Karpas-422 (cell line): ENCODE results near the gene FAM240B. TPM values are rescaled to one million over a fixed set of nuclear protein-coding genes. Genes with fewer than 3 reads are reported as not detected.

Experiments
- DNase-seq: peaks from one replicate; pipeline ENCODE4 v3.0.0-alpha.2; 2015
- H2AFZ ChIP-seq: fragments of 200-600 bp; sonication (generic); 2 replicates; pipeline ENCODE4 v1.6.1; 2014; ENCODE audit warnings: antibody characterized with exemption, low read length, mixed read lengths
- H3K27ac ChIP-seq: fragments of 200-600 bp; sonication (generic); 2 replicates; pipeline ENCODE4 v1.5.1; 2014; ENCODE audit warnings: mild to moderate bottlenecking, low read length, moderate library complexity
- H3K27me3 ChIP-seq: fragments of 200-600 bp; sonication (generic); 2 replicates; pipeline ENCODE4 v1.6.1; 2014; ENCODE audit warnings: low read length, mixed read lengths
- H3K36me3 ChIP-seq: fragments of 200-600 bp; sonication (generic); 2 replicates; pipeline ENCODE4 v1.6.1; 2014; ENCODE audit warnings: low read length, mixed read lengths; ENCODE audit not compliant: insufficient read depth
- H3K4me1 ChIP-seq: fragments of 200-600 bp; sonication (generic); 2 replicates; pipeline ENCODE4 v1.6.1; 2014; ENCODE audit warnings: mild to moderate bottlenecking, low read length, mixed read lengths
- H3K4me2 ChIP-seq: fragments of 200-600 bp; sonication (generic); 2 replicates; pipeline ENCODE4 v1.6.1; 2014; ENCODE audit warnings: low read length, low read depth, mild to moderate bottlenecking; ENCODE audit not compliant: poor library complexity, severe bottlenecking
- H3K4me3 ChIP-seq: fragments of 200-600 bp; sonication (generic); 2 replicates; pipeline ENCODE4 v1.5.1; 2014; ENCODE audit warnings: mild to moderate bottlenecking, antibody characterized with exemption, low read length, mixed read lengths
- H3K79me2 ChIP-seq: fragments of 200-600 bp; sonication (generic); 2 replicates; pipeline ENCODE4 v1.6.1; 2014; ENCODE audit warnings: mild to moderate bottlenecking, low read length, mixed read lengths
- H3K9ac ChIP-seq: fragments of 200-600 bp; sonication (generic); 2 replicates; pipeline ENCODE4 v1.6.0; 2014; ENCODE audit warnings: low read length
- H3K9me2 ChIP-seq: fragments of 200-600 bp; sonication (generic), shearing (Covaris generic); replicated peaks from 2 replicates; pipeline ENCODE4 v1.6.0; 2014; ENCODE audit warnings: mild to moderate bottlenecking, low read length, moderate library complexity; ENCODE audit not compliant: insufficient read depth
- H3K9me3 ChIP-seq: fragments of 300-700, 200-600 bp; sonication (generic); 2 replicates; pipeline ENCODE4 v1.6.1; 2014; ENCODE audit warnings: low read length, mixed read lengths
- H4K20me1 ChIP-seq: fragments of 200-600 bp; sonication (generic); 2 replicates; pipeline ENCODE4 v1.6.1; 2014; ENCODE audit warnings: mild to moderate bottlenecking, antibody characterized with exemption, low read length, low read depth; ENCODE audit not compliant: insufficient read depth
- total RNA-seq: library from RNA; depleted of rRNA; stranded (reverse); fragments of >200 nt; shearing (Covaris generic); gene quantifications from 2 replicates; pipeline ENCODE4 v1.2.3, GENCODE V29; 2014; ENCODE audit warnings: low replicate concordance

The FAM240B gene
- total RNA-seq, 1 experiment from 2014 or later = not detected

GRCh38 chr9:38697776-38698300 lies 22.1 kb downstream of the FAM240B start:
- no peaks in the 10 kb centered on the region for H3K27me3 ChIP-seq
- DNase-seq = no peak
- H3K27ac ChIP-seq = no peak overlapping the region
- H4K20me1 ChIP-seq = no peaks in the 10 kb centered on the region
- no peak overlapping the region for H3K4me3 ChIP-seq
- no peaks in the 10 kb centered on the region for H3K79me2 ChIP-seq
- H3K9me3 ChIP-seq = no peaks in the 10 kb centered on the region
- no peaks in the 10 kb centered on the region for H3K9me2 ChIP-seq
- H3K4me2 ChIP-seq = no peak overlapping the region
- no peak overlapping the region for H3K9ac ChIP-seq
- no peaks in the 10 kb centered on the region for H3K36me3 ChIP-seq
- no peak overlapping the region for H2AFZ ChIP-seq
- H3K4me1 ChIP-seq = no peaks in the 10 kb centered on the region

- DNase-seq = no peak
- H2AFZ ChIP-seq = no peak overlapping the region
- H3K9me2 ChIP-seq = no peaks in the 10 kb centered on the region
- no peaks in the 10 kb centered on the region for H4K20me1 ChIP-seq
- H3K27me3 ChIP-seq = no peaks in the 10 kb centered on the region
- H3K27ac ChIP-seq = no peak overlapping the region
- no peaks in the 10 kb centered on the region for H3K79me2 ChIP-seq
- no peaks in the 10 kb centered on the region for H3K36me3 ChIP-seq
- H3K4me2 ChIP-seq = no peak overlapping the region
- H3K9me3 ChIP-seq = no peaks in the 10 kb centered on the region
- no peak overlapping the region for H3K4me3 ChIP-seq
- H3K4me1 ChIP-seq = no peaks in the 10 kb centered on the region
- H3K9ac ChIP-seq = no peak overlapping the region
Observed at GRCh38 chr9:38696999-38697398, 22.9 kb downstream of the FAM240B start.

GRCh38 chr9:38694676-38695075 lies 25.3 kb downstream of the FAM240B start:
- Histone ChIP-seq H3K9me2 (no peaks in the 10 kb centered on the region), H3K4me3 (no peak overlapping the region), H4K20me1 (no peaks in the 10 kb centered on the region), H2AFZ (no peak overlapping the region), H3K36me3 (no peaks in the 10 kb centered on the region), H3K9me3 (no peaks in the 10 kb centered on the region), H3K4me2 (no peak overlapping the region), H3K9ac (no peak overlapping the region), H3K27ac (no peak overlapping the region), H3K27me3 (no peaks in the 10 kb centered on the region), H3K79me2 (no peaks in the 10 kb centered on the region), H3K4me1 (no peaks in the 10 kb centered on the region)
- no peak for DNase-seq

GRCh38 chr9:38692707-38693106 lies 27.2 kb downstream of the FAM240B start:
- no peaks in the 10 kb centered on the region for H3K79me2 ChIP-seq
- H3K4me2 ChIP-seq = no peak overlapping the region
- no peaks in the 10 kb centered on the region for H3K4me1 ChIP-seq
- H3K9me2 ChIP-seq = no peaks in the 10 kb centered on the region
- H2AFZ ChIP-seq = no peak overlapping the region
- no peak overlapping the region for H3K4me3 ChIP-seq
- no peaks in the 10 kb centered on the region for H3K9me3 ChIP-seq
- no peak overlapping the region for H3K9ac ChIP-seq
- H4K20me1 ChIP-seq = no peaks in the 10 kb centered on the region
- H3K36me3 ChIP-seq = no peaks in the 10 kb centered on the region
- no peak for DNase-seq
- no peaks in the 10 kb centered on the region for H3K27me3 ChIP-seq
- no peak overlapping the region for H3K27ac ChIP-seq

GRCh38 chr9:38690574-38690973 lies 29.4 kb downstream of the FAM240B start:
- no peaks in the 10 kb centered on the region for H3K9me3 ChIP-seq
- H2AFZ ChIP-seq = no peak overlapping the region
- no peak overlapping the region for H3K27ac ChIP-seq
- no peak overlapping the region for H3K4me3 ChIP-seq
- no peaks in the 10 kb centered on the region for H3K4me1 ChIP-seq
- H3K27me3 ChIP-seq = no peaks in the 10 kb centered on the region
- H3K79me2 ChIP-seq = no peaks in the 10 kb centered on the region
- H4K20me1 ChIP-seq = no peaks in the 10 kb centered on the region
- no peak for DNase-seq
- no peaks in the 10 kb centered on the region for H3K9me2 ChIP-seq
- H3K36me3 ChIP-seq = no peaks in the 10 kb centered on the region
- H3K4me2 ChIP-seq = no peak overlapping the region
- H3K9ac ChIP-seq = no peak overlapping the region

GRCh38 chr9:38689678-38690077 lies 30.3 kb downstream of the FAM240B start:
- Histone ChIP-seq H2AFZ (no peak overlapping the region), H3K27ac (no peak overlapping the region), H3K36me3 (no peaks in the 10 kb centered on the region), H3K4me1 (no peaks in the 10 kb centered on the region), H3K4me2 (no peak overlapping the region), H3K4me3 (no peak overlapping the region), H3K9ac (no peak overlapping the region), H3K9me2 (no peaks in the 10 kb centered on the region), H4K20me1 (no peaks in the 10 kb centered on the region), H3K27me3 (no peaks in the 10 kb centered on the region), H3K79me2 (no peaks in the 10 kb centered on the region), H3K9me3 (no peaks in the 10 kb centered on the region)
- no peak for DNase-seq

GRCh38 chr9:38687992-38688391 lies 31.9 kb downstream of the FAM240B start:
- no peak for DNase-seq
- no peaks in the 10 kb centered on the region for H3K79me2 ChIP-seq
- no peaks in the 10 kb centered on the region for H3K4me1 ChIP-seq
- H3K4me3 ChIP-seq = no peak overlapping the region
- no peak overlapping the region for H3K27ac ChIP-seq
- H2AFZ ChIP-seq = no peak overlapping the region
- H3K9me2 ChIP-seq = no peaks in the 10 kb centered on the region
- H3K4me2 ChIP-seq = no peak overlapping the region
- no peaks in the 10 kb centered on the region for H3K27me3 ChIP-seq
- no peaks in the 10 kb centered on the region for H3K36me3 ChIP-seq
- no peak overlapping the region for H3K9ac ChIP-seq
- H4K20me1 ChIP-seq = no peaks in the 10 kb centered on the region
- no peaks in the 10 kb centered on the region for H3K9me3 ChIP-seq

- Histone ChIP-seq H4K20me1 (no peaks in the 10 kb centered on the region), H3K4me1 (no peaks in the 10 kb centered on the region), H3K9ac (no peak overlapping the region), H3K4me3 (no peak overlapping the region), H3K36me3 (no peaks in the 10 kb centered on the region), H3K9me3 (no peaks in the 10 kb centered on the region), H3K27ac (no peak overlapping the region), H2AFZ (no peak overlapping the region), H3K9me2 (no peaks in the 10 kb centered on the region), H3K79me2 (no peaks in the 10 kb centered on the region), H3K4me2 (no peak overlapping the region), H3K27me3 (no peaks in the 10 kb centered on the region)
- no peak for DNase-seq
Observed at GRCh38 chr9:38687389-38687842, 32.5 kb downstream of the FAM240B start.

GRCh38 chr9:38686933-38687332 lies 33.0 kb downstream of the FAM240B start:
- no peaks in the 10 kb centered on the region for H3K36me3 ChIP-seq
- no peaks in the 10 kb centered on the region for H4K20me1 ChIP-seq
- H3K27ac ChIP-seq = no peak overlapping the region
- no peak overlapping the region for H3K4me3 ChIP-seq
- no peak overlapping the region for H3K9ac ChIP-seq
- no peaks in the 10 kb centered on the region for H3K9me3 ChIP-seq
- no peak overlapping the region for H3K4me2 ChIP-seq
- DNase-seq = no peak
- H3K27me3 ChIP-seq = no peaks in the 10 kb centered on the region
- H3K9me2 ChIP-seq = no peaks in the 10 kb centered on the region
- H3K4me1 ChIP-seq = no peaks in the 10 kb centered on the region
- no peak overlapping the region for H2AFZ ChIP-seq
- no peaks in the 10 kb centered on the region for H3K79me2 ChIP-seq
